GM23338 (cell line): ENCODE data around the gene ATOSA. TPM values are rescaled to one million over a fixed set of nuclear protein-coding genes. Genes with fewer than 3 reads are reported as not detected.

Experiments
- ATAC-seq: fragments of 200-7000 bp; cut with Tn5 transposase; 3 replicates; pipeline ENCODE4 v1.9.1; 2020
- DNase-seq: peaks from one replicate; pipeline ENCODE4 v3.0.0-alpha.2; 2015; ENCODE audit warnings: low spot score
- H2AFZ ChIP-seq: fragments of 200-600 bp; sonication (generic); 2 replicates; pipeline ENCODE4 v1.8.0; 2016; ENCODE audit warnings: antibody characterized with exemption, mild to moderate bottlenecking, moderate library complexity
- H3F3A ChIP-seq: fragments of 200-600 bp; sonication (generic); replicated peaks from 2 replicates; pipeline ENCODE4 v1.8.0; 2017; ENCODE audit warnings: antibody characterized with exemption, mixed run types, low read depth
- H3K27ac ChIP-seq: fragments of 200-600 bp; sonication (generic); 2 replicates; pipeline ENCODE4 v1.6.1; 2016; ENCODE audit warnings: low read depth
- H3K27me3 ChIP-seq: fragments of 200-600 bp; sonication (generic); 2 replicates; pipeline ENCODE4 v1.8.0; 2016; ENCODE audit warnings: mild to moderate bottlenecking, mixed run types, moderate library complexity; ENCODE audit not compliant: insufficient read depth
- H3K36me3 ChIP-seq: fragments of 200-600 bp; sonication (generic); 2 replicates; pipeline ENCODE4 v1.8.0; 2016; ENCODE audit warnings: mild to moderate bottlenecking; ENCODE audit not compliant: insufficient read depth
- H3K4me1 ChIP-seq: fragments of 200-600 bp; sonication (generic); 2 replicates; pipeline ENCODE4 v1.8.0; 2016; ENCODE audit warnings: mild to moderate bottlenecking, moderate library complexity; ENCODE audit not compliant: insufficient read depth
- H3K4me2 ChIP-seq: fragments of 200-600 bp; sonication (generic); 2 replicates; pipeline ENCODE4 v1.7.1; 2017; ENCODE audit warnings: mixed run types
- H3K4me3 ChIP-seq: fragments of 200-600 bp; sonication (generic); 2 replicates; pipeline ENCODE4 v1.6.1; 2016; ENCODE audit warnings: mixed run types
- H3K79me2 ChIP-seq: fragments of 200-600 bp; sonication (generic); replicated peaks from 2 replicates; pipeline ENCODE4 v1.8.0; 2017; ENCODE audit warnings: mild to moderate bottlenecking; ENCODE audit not compliant: insufficient read depth
- H3K9me2 ChIP-seq: fragments of 200-600 bp; sonication (generic); 2 replicates; pipeline ENCODE4 v1.8.0; 2017; ENCODE audit not compliant: insufficient read depth
- H4K20me1 ChIP-seq: fragments of 200-600 bp; sonication (generic); replicated peaks from 2 replicates; pipeline ENCODE4 v1.8.0; 2017; ENCODE audit warnings: mild to moderate bottlenecking; ENCODE audit not compliant: insufficient read depth
- H3K27ac Mint-ChIP-seq: 2 replicates; pipeline ENCODE4 v1.8.0; 2020; ENCODE audit warnings: inconsistent platforms, mild to moderate bottlenecking, moderate library complexity, mixed read lengths
- H3K27me3 Mint-ChIP-seq: 3 replicates; pipeline ENCODE4 v1.8.0; 2022; ENCODE audit warnings: low read depth, mild to moderate bottlenecking, moderate library complexity, mixed read lengths, inconsistent platforms; ENCODE audit not compliant: insufficient read depth, poor library complexity
- H3K36me3 Mint-ChIP-seq: 3 replicates; pipeline ENCODE4 v1.8.0; 2021; ENCODE audit warnings: low read depth, mild to moderate bottlenecking, inconsistent platforms, moderate library complexity, mixed read lengths
- H3K4me1 Mint-ChIP-seq: 3 replicates; pipeline ENCODE4 v1.8.0; 2020; ENCODE audit warnings: mild to moderate bottlenecking, inconsistent platforms, mixed read lengths
- H3K4me3 Mint-ChIP-seq: 3 replicates; pipeline ENCODE4 v1.8.0; 2021; ENCODE audit warnings: moderate library complexity, mild to moderate bottlenecking, inconsistent platforms, mixed read lengths
- H3K9me3 Mint-ChIP-seq: 3 replicates; pipeline ENCODE4 v1.8.0; 2020; ENCODE audit warnings: moderate library complexity, mild to moderate bottlenecking, inconsistent platforms, mixed read lengths
- CREB1 ChIP-seq: fragments of 250-450 bp; sonication (Bioruptor Pico); IDR thresholded peaks from 2 replicates; pipeline ENCODE4 v1.5.0; 2020; ENCODE audit warnings: low read depth, mild to moderate bottlenecking, moderate library complexity
- CTCF ChIP-seq, 2 experiments: fragments of 200-600 bp in 1 of 2; sonication (generic) in 1 of 2; conservative IDR thresholded peaks; 2 replicates each; pipeline versions ENCODE4 v1.5.1 to v1.6.1; 2016 to 2017; ENCODE audit warnings: antibody characterized with exemption in 2 of 2, low read depth in 2 of 2, mild to moderate bottlenecking in 2 of 2, moderate library complexity in 1 of 2
- ETS1 ChIP-seq: IDR thresholded peaks from 2 replicates; pipeline ENCODE4 v1.6.1; 2016; ENCODE audit warnings: antibody characterized with exemption
- EZH2phosphoT487 ChIP-seq: fragments of 200-600 bp; sonication (generic); IDR thresholded peaks from one replicate; pipeline ENCODE4 v1.8.1; 2018; ENCODE audit warnings: antibody characterized with exemption; ENCODE audit not compliant: unreplicated experiment
- JUNB ChIP-seq: IDR thresholded peaks from one replicate; pipeline ENCODE4 v1.6.1; 2016; ENCODE audit warnings: antibody characterized with exemption; ENCODE audit not compliant: unreplicated experiment
- NANOG ChIP-seq: IDR thresholded peaks from 2 replicates; pipeline ENCODE4 v1.6.1; 2016; ENCODE audit warnings: antibody characterized with exemption, borderline replicate concordance
- POLR2AphosphoS5 ChIP-seq: IDR thresholded peaks from 2 replicates; pipeline ENCODE4 v1.6.1; 2016; ENCODE audit warnings: antibody characterized with exemption, low read depth
- ZNF114 ChIP-seq: fragments of 250-450 bp; sonication (Bioruptor Pico); IDR thresholded peaks from 2 replicates; pipeline ENCODE4 v1.5.0; 2020; ENCODE audit warnings: mild to moderate bottlenecking, moderate library complexity
- ZNF331 ChIP-seq: fragments of 250-450 bp; sonication (Bioruptor Pico); IDR thresholded peaks from 2 replicates; pipeline ENCODE4 v1.5.0; 2020; ENCODE audit warnings: low read depth, mild to moderate bottlenecking, moderate library complexity
- polyA plus RNA-seq: library from polyadenylated mRNA; unstranded; fragments of >200 nt; fragmentation: Nextera tagmentation; extraction: Ambion mirVana; gene quantifications from 2 replicates; pipeline ENCODE4 v1.2.1, GENCODE V29; 2016
- total RNA-seq: library from RNA; depleted of rRNA; stranded (reverse); fragments of >200 nt; shearing (Covaris generic); gene quantifications from 2 replicates; pipeline ENCODE4 v1.2.3, GENCODE V29; 2014

The ATOSA gene
- total and polyA plus RNA-seq, 2 experiments from 2014 or later = 6.2 to 14.0 TPM

- no peaks in the 10 kb centered on the region for H3K36me3 ChIP-seq
- no peaks in the 10 kb centered on the region for H3K9me3 Mint-ChIP-seq
- no peak overlapping the region for H3K27ac Mint-ChIP-seq
- TF ChIP-seq NANOG (no peak), CTCF (conservative IDR thresholded peaks at IDR 0.05; ENCODE audit: low read depth in 2 of 2) (no peak), ZNF114 (CRISPR knock-in tag) (no peak), CREB1 (CRISPR knock-in tag) (no peak), ETS1 (no peak), POLR2AphosphoS5 (no peak)
- H2AFZ ChIP-seq = no peak overlapping the region
- H3K36me3 Mint-ChIP-seq = no peaks in the 10 kb centered on the region
- no peaks in the 10 kb centered on the region for H3K27me3 ChIP-seq
- DNase-seq (no peak), ATAC-seq (no peak)
- H3K4me2 ChIP-seq = no peak overlapping the region
- H3K4me3 Mint-ChIP-seq = no peak overlapping the region
- no peaks in the 10 kb centered on the region for H3K9me2 ChIP-seq
- peaks cover 13% of the 10 kb centered on the region for H3K4me1 ChIP-seq
- no peak overlapping the region for H3K4me3 ChIP-seq
- no peak overlapping the region for H3K27ac ChIP-seq
- H4K20me1 ChIP-seq = no peaks in the 10 kb centered on the region
- H3K79me2 ChIP-seq = no peaks in the 10 kb centered on the region
- peaks cover 16% of the 10 kb centered on the region for H3K4me1 Mint-ChIP-seq
- H3K27me3 Mint-ChIP-seq = peaks cover 7% of the 10 kb centered on the region
- H3F3A ChIP-seq = no peaks in the 10 kb centered on the region; the same call in 1 of the 2 replicates
These were observed 1.6 kb upstream of the ATOSA start for GRCh38 chr15:52680761-52681160.

GRCh38 chr15:52680041-52680391, 828 bp upstream of the ATOSA start:
- Mint-ChIP-seq H3K4me3 (peak overlapping the region; percentile 97), H3K4me1 (peaks cover 16% of the 10 kb centered on the region), H3K36me3 (no peaks in the 10 kb centered on the region), H3K27ac (no peak overlapping the region), H3K27me3 (peaks cover 7% of the 10 kb centered on the region), H3K9me3 (no peaks in the 10 kb centered on the region)
- no peaks in the 10 kb centered on the region for H3K27me3 ChIP-seq
- DNase-seq = no peak
- peak overlapping the region; percentile 81 for H3K4me3 ChIP-seq
- peak overlapping the region; percentile 88 for H3K4me2 ChIP-seq
- no peaks in the 10 kb centered on the region for H3K36me3 ChIP-seq
- no peaks in the 10 kb centered on the region for H3K9me2 ChIP-seq
- peak overlapping the region; percentile 88; the same call in 1 of the 2 replicates for H2AFZ ChIP-seq
- peaks cover 13% of the 10 kb centered on the region for H3K4me1 ChIP-seq
- H3K79me2 ChIP-seq = no peaks in the 10 kb centered on the region
- no peak overlapping the region; the same call in 1 of the 2 replicates for H3K27ac ChIP-seq
- no peak for TF ChIP-seq ETS1
- no peak for TF ChIP-seq POLR2AphosphoS5
- no peak for TF ChIP-seq CTCF (conservative IDR thresholded peaks at IDR 0.05; ENCODE audit: low read depth in 2 of 2)
- TF ChIP-seq NANOG = no peak
- TF ChIP-seq CREB1 (CRISPR knock-in tag) = no peak
- no peak for TF ChIP-seq EZH2phosphoT487
- no peak for TF ChIP-seq JUNB
- TF ChIP-seq ZNF331 (CRISPR knock-in tag) = no peak
- TF ChIP-seq ZNF114 (CRISPR knock-in tag) = no peak
- H3F3A ChIP-seq = no peaks in the 10 kb centered on the region; the same call in 1 of the 2 replicates
- no peaks in the 10 kb centered on the region for H4K20me1 ChIP-seq
- ATAC-seq = no peak
